NCI-H2029 treated with DMSO at 0.1 percent for 48 hours (cell line): ENCODE data around the gene STT3B.
A peak's percentile ranks its signal among the peaks of the same experiment; 100 is the strongest.
"Not testable (repeated sequence)": the region's sequence is repeated elsewhere in the genome, so short reads cannot be mapped to it uniquely, and the experiment has no call there.

ENCODE experiments used
- DNase-seq: peaks from one replicate; lab custom pipeline; 2025; lab: John Stamatoyannopoulos, UW

Gene STT3B

GRCh38 chr3:31532587-31533168 is at the start of gene STT3B:
Gene STT3B, plus strand, starts transcription at chr3:31532925. Its CDS starts 74 bp downstream, at chr3:31532999.
- DNase-seq = peak; percentile 87

GRCh38 chr3:31483776-31484175 is 48.9 kb upstream of the STT3B start:
- no peak for DNase-seq

DNA sequence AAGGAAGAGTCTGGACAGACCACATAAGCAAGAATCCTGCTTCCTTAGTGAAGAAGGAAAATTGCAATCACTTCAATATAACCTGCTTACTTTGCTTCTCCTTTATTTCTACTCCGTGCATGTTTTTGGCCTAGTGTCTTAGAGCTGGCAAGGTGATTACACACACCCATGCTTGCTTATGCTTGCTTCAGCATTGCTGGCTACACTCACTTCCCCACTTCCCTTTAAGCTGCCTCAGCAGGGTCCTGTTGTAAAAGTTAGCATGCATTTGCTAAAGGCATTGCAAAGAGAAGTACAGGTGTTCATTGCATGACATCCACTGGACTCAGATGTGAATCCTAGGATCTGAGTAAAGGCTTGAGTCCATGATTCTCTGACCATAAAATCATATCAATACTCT is 47.5 kb upstream of the STT3B start:
- DNase-seq = no peak

DNA sequence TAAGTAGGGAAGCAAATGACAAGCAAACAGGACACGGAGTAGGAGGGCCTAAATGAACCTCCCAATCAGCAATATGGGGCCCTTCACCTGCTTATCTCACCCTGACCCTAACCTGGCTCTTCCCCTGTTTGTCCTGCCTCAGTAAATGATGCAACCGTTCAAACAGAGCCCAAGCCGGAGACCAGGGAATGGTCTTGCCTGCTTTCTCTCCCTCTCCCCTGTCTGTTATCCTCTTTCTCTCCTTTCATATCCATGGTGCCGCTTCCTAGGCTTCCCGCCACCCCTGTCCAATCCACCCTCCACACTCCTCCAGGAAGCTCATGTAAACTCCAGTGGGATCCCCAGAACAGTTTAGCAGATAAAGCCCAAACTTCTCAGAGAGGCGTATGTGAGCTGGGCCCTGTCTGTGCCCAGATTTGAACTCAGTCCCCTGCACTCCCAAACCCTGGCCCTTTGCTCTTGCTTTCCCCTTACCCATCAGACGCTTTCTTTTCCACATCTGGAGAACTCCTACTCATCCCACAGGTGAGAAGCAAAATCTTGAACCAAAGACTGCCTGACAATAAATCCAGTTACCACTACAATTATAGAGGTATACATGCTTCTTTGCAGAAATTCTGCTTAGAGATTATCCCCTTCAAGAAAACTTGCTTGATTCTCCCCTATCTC is 45.7 kb upstream of the STT3B start:
- no peak for DNase-seq

GRCh38 chr3:31488475-31489017 is 44.2 kb upstream of the STT3B start:
- DNase-seq = no peak

- DNase-seq = no peak
Measured at GRCh38 chr3:31490502-31490901, 42.2 kb upstream of the STT3B start.

- DNase-seq = no peak
Measured at GRCh38 chr3:31491660-31492059, 41.1 kb upstream of the STT3B start.

- DNase-seq = no peak
Measured at GRCh38 chr3:31493149-31493548, 39.6 kb upstream of the STT3B start.

DNA sequence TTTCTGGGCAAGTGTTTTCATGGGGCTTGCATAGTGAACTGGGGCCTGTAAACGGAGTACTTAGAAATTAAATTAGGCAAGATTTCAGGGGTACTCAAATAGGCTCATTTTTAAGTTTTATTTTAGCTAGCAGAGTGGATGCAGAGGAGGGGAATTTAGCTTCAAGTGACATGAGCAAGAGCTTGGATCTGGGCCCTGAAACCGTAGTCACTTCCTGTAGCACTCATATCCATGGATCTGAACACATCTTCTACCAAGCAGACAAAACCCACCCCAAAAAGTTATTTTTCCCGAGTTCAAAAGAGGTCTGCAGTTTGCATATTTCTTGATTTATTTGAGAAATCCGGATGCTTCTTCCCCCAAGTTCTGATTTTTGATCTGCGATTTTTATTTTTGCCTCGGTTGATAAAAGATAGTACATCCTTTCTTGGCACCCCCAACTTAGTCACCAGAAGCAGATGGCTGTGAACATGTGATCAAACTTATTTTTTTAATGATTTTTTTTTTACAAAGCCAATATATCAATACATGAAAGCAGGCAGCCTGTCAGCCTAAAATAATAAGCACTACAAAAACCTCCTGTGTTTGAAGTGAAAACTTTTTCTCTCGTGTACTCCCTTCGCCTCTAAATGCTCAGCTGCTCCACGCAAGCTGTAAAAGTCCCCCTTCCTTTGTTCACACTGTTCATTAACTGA is 36.6 kb upstream of the STT3B start:
- DNase-seq = no peak

DNA sequence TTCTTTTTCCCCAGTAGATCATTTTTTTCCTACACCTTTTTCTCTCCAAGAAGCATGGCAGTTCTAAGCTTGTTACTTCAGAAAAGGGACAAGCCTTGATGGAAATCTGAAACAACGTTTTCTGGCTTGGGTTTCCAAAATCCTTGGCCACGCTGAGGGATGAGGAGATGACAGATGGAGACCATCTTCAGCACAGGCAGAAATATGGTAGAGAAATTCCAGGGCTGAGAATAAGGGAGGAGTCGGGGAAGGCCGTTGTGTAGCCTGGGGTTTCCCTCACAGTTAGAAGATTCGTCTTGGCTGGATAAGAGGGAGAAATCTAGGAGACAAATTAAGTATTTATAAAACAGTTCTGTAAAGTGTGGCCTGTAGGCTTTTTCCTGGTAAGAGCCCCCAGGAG is 33.9 kb upstream of the STT3B start:
- DNase-seq = no peak

DNA sequence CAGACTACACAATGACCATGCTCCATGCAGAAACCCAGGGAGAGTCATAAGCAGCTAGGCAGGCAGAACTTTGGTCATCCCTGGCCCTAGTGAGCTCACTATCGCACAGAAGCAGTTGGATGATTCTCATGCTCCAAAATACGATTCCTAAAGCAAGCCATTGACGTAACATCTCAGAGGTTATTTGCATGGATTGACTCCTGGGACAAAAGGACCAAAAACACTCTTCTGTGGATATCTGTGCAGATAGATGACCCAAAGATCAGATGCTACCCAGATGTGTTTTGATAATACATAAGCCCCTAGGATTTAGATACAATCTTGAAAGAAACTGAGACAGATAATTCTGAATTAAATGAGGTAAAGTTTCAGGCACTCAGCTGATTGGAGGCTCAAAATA is 33.4 kb upstream of the STT3B start:
- DNase-seq = no peak

- DNase-seq = no peak
Measured at GRCh38 chr3:31502803-31503221, 29.9 kb upstream of the STT3B start.

DNA sequence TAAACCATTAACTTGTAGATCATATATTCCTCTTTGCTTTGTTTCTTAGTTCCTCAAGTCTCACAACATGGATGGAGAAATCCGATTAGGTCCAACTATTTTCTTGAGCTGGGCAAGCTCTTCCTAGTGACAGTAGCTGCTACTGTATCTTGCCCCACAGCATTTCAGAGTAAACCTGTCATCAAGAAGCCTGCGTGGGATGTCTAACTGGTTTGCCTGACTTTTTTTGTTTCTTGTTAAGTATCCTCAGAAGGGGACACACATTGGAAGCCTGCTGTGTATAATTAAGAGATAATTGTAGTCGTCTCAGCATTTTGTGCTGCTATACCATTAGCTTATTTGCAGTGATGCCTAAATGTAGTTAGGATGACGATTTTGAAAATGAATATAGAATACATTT is 29.3 kb upstream of the STT3B start:
- no peak for DNase-seq

GRCh38 chr3:31504230-31504629 is 28.5 kb upstream of the STT3B start:
- DNase-seq = no peak

GRCh38 chr3:31505371-31506048 is 27.2 kb upstream of the STT3B start:
- DNase-seq = no peak

DNA sequence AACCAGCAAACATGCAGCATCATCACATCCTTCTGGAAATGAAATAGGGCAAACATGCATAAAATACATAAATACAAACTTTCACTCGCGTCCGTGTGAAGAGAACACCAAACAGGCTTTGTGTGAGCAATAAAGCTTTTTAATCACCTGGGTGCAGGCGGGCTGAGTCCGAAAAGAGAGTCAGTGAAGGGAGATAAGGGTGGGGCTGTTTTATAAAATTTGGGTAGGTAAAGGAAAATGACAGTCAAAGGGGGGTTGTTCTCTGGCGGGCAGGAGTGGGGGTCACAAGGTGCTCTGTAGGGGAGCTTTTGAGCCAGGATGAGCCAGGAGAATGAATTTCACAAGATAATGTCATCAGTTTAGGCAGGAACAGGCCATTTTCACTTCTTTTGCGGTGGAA is 26.2 kb upstream of the STT3B start:
- not testable (repeated sequence) for DNase-seq

GRCh38 chr3:31508452-31509146 is 24.1 kb upstream of the STT3B start:
- no peak for DNase-seq

GRCh38 chr3:31509147-31509728 is 23.5 kb upstream of the STT3B start:
- no peak for DNase-seq

- no peak for DNase-seq
Measured at GRCh38 chr3:31514570-31514969, 18.2 kb upstream of the STT3B start.

GRCh38 chr3:31515486-31516284 is 17.0 kb upstream of the STT3B start:
- DNase-seq = no peak

GRCh38 chr3:31516757-31517156 is 16.0 kb upstream of the STT3B start:
- no peak for DNase-seq
